Activated T-helper 1 cell treated with anti-CD3 and anti-CD28 coated beads, Interleukin-2, amount 50 U/mL, for 16 hours (primary cell): ENCODE data around the gene LHFPL6.

ENCODE experiments used
- DNase-seq, 2 donors: peaks; one replicate each; pipeline ENCODE4 v3.0.0-alpha.2; 2020; ENCODE audit warnings: low read depth in 1 of 2, low spot score in 1 of 2

LHFPL6 gene

DNA sequence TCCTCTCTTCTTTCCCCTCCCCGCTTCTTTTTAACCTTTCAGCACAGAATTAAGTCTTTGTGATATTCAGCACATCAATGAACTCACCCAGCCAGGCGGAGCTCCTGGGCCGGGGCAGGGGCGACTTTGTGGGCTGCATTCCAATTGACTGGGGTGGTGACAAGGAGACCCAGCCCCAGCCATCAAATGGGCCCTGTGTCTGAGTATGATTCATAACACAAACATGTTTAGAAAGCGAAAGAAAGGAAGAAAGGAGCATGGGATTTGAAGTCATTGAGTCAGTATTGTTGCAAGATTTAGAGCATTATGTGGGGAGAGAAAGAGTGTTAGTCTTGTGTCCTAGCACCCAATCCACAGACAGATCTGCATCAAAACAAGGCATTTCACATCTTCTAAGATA, 185.3 kb downstream of the LHFPL6 start:
- no peak for DNase-seq

DNA sequence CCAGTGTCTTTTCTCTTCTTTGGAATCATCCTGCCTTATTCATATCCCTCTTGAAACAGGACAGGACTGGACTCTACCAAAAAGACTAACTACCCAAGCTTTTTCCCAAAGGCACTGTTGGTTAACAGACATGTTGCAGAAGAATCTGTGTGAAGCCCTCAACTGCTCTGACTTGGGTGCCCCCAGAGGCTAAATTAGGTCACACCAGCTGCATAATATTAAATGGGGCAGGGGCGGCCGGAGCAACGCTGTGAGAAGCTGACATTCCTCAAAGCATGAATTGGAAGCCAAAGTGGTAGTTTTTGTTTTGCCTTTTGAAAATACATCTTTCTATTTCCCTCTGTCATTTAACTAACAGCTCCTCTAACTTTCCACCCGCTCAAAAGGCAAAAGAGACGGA, 185.9 kb downstream of the LHFPL6 start:
- DNase-seq = no peak

DNA sequence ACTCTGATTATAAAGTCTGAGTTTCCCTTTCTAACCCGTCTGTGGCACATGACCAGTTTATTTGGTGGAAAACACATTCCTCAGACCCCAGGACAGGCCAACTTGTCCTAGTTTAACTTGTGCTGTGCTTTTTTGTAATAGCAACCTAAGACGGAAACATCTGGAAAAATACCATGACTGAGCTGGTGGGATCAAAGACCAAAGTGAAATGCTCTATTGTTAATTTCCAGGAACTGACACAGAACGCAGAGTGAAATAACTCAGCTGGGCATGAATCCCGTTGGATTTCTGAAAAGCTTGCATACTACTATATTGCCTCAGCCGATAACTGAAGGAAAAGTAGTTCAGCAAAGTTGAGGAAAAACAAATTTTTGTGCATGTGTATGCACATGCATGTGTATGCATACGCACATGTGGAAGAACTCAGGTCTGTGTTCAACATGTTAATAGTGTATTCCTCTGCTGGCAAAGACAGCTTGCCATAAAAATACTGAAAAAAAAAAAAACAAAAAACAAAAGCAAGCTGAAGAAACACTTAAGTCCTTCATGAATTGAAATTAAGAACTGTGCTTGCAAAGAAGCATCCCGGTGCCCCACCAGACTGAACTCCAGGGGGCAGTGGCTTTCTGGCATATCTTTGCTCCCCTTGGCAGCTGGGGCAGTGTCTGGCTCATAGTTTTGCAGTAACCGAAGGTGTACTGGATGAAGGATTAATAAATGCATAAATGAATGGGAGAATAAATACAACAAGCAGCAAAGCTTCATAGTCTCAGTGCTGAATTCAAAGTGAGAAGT, 187.8 kb downstream of the LHFPL6 start:
- DNase-seq = no peak

DNA sequence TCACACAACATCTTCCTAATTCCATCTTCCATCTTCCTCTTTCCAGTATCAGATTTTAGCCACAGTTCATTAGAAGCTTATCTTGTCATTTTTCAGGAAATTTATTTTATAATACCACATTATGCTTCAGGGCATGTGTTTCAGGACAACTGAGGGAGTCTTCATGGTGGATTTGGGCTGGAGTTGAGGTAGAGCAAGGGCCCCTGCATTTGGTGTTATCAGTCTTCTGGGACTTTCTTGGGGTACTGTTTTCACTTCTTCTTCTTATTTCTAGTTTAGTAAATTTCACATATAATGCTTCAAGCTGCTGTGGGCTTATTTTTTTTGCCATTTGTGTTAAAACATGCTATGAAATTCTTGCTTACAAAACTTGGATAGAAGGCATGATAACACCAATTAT, 188.7 kb downstream of the LHFPL6 start:
- DNase-seq = no peak

DNA sequence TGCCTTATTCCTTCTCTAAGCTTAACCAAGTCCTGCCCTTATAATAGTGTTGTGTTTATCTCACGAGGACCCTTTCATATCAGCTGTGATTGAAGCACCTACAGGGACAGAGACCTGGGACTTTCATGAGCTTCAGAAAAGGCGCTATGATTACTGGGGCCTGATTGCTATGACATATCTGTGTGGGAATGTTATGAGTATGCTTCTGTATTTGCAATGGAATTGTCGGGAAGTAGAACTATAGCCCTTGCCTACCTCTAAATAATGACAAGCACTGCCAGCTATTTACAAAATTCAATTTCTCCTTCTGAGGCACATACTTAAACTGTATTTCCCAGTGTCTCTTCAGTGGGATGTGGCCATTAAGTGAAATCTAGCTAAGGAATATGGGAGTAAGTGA, 191.5 kb downstream of the LHFPL6 start:
- no peak for DNase-seq

DNA sequence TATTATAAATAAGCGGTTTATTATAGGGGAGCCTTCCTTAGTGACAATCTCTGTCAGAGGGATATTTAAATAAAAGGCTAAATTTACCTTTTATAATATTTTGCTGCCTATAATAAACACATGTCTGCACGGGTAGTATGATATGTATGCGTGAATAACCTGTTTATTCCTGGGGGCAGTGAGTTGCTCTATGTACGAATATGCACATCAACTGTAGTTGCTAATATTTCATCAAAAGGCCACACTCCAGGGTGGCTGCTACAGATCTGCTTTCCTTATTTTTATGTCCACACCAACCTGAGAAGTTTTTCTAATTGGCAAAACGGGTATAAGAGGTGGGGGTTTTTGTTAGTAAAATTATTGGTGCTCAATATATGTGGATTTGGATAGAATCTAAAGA, 192.0 kb downstream of the LHFPL6 start:
- no peak for DNase-seq

DNA sequence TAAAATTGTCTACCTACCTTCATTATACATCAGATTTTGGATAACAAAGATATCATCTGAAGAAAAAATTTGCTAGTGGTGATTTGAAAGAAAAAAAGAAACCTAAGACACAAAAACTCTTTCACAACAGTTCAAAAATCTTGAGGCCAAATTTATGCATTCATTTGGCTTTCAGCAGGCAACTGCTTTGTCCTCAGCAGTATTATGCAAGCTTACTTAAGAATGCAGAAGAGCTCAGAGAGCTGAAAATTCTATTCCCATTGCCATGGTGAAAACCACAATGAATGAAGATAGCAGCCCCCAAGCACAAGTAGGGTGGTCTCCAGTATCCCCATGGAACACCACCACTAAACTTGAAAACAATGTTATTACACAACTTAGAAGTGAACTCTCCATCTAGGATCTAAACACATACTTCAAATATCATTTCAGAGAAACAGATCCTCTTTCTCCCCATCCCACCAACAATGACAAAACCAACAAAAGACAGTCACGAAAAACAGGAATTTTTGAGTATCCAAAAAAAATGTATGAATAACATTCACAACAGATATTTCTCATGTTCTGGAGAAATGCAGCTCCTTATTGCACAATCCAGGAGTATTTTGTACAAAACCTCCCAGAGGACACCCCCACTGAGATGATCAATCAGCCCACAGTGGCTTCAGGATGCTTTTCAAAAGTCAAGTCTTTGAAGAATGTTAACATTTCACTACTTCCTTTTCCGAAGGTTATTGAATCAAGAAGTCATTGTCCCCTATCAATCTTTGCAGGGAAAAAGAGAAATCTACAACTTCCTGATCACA, 192.7 kb downstream of the LHFPL6 start:
- DNase-seq = no peak

DNA sequence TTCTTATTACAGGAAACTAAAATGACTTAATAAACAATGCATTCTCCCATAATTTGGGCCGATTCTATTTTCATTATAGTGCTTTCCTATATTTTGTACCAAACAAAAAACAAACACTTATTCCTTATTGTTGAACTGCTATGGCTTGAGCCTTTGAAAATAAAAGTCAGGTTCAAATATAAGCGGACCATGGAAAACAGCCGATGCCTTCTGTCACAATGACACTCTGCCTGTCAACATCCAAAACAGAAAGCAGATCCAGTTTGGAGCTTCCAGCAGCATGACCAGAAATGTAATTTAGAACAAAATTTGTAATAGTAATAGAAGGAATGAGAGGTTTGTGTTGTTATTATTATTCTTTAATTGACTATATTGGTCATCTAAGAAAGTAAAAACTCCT, 194.5 kb downstream of the LHFPL6 start:
- no peak for DNase-seq

DNA sequence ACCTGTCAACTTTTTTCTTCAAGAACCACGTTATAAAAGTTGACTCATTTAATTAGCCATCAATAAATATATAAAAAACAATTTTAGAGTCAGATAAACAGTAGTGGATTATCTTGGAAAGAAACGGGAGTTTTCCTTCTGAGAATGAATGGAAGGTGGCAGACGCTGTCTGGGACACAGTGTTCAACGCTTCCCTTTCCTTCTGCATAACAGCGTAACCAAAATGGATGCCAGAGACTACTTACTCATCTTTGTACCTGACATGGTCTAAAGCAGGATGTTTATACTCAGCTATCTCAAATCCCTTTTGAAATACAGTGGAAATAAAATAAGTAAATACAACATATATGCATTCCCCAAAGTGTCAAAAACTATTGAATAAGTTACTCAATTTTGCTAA, 195.2 kb downstream of the LHFPL6 start:
- DNase-seq = no peak

DNA sequence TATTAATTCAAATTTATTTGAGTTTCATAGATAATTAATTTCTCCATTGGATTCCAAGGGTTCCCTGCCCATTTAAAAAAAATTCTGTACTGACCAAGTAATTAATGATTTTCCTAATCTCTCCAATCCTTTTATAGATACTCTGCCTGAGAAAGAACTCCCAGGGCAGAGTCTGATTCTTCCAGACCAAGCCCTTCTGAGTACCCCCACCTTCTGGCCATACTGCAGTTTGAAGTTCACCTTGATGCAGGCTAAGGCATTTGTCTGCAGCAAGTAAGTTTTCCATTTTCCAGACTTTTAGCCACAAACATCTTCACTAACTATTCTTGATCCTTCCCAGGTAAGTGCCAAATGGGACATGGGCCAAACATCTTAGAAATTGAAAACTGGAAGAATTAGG, 195.9 kb downstream of the LHFPL6 start:
- no peak for DNase-seq

DNA sequence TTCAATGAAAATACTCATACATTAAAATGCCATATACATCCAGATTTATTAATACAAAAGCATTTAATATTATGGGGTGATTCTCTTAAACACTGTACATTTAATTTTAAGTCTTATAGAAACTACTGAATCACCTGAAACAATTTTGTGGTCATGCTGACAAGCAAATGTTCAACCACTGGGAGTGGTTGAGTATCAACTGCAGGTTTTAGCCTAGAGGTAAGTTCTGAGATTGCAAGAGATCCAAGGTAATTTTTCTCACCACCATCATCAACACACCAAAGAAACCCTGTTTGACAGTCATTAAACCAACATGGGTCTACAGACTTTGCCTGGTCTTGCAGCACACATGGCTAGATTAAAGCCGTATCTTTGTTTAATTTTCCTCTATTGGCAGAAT, 196.3 kb downstream of the LHFPL6 start:
- DNase-seq = no peak

DNA sequence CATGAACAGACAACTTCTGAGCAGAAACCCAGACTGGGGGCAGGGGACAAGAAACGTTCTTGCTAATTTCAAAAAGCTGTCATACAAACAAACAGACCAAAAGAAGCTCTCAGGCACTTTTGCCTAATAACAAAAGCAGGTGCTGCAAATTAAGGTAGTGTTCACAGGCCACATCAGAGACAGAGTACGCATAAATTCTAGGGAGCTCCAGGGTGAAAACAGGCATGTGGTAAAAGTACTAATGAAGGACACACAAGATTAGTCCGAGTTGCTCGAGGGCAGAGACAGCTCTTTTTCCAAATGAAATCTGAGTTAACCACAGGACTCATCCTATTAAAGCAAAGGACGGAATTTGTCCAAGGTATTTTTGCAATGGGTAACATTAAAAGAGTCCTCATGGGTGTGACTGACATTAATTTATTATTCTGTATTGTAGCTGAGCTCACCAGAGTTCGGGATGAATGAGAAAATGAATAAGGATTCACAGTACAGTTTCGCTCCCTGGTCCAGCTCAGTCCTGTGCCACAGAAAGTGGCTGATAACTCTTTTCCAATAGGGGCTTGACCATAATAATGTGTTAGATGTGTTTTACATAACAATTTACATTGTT, 197.3 kb downstream of the LHFPL6 start:
- no peak for DNase-seq

DNA sequence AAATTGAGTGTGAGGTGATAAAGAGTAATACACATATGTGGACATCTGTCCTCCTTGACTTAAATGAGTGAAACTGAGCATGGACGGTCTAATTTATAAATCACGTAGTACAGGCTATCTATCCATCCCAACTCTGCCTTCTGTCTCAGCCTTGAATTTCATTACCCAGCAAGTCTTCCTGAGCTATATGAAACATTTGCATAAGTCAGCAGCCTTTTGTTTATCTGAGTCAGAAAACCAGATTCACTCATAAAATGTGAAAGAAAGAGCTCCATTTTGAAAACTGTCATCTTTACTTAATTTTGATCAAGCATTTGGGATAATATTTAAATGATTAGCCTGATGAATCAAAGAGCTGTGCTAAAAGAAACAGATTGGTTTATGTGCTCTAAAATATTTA, 197.9 kb downstream of the LHFPL6 start:
- DNase-seq = no peak

DNA sequence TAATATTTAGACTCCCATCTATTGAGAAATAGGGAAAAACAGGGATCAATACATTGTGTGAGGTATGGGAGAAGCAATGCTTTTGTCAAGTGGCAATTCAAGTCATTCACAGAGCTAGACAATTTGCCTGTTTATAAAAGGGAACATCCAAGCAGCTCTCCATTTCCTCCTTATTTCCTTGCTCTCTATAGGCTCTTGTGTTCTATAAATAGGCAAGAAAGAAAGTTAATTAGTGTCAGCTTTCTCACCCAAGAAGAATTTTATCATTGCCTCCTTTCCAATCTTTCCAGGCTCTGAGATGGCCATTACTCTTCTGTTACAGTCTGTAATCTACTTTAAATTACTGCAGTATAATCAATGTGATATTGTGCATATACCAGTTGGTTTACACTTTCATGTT, 199.9 kb downstream of the LHFPL6 start:
- no peak for DNase-seq

DNA sequence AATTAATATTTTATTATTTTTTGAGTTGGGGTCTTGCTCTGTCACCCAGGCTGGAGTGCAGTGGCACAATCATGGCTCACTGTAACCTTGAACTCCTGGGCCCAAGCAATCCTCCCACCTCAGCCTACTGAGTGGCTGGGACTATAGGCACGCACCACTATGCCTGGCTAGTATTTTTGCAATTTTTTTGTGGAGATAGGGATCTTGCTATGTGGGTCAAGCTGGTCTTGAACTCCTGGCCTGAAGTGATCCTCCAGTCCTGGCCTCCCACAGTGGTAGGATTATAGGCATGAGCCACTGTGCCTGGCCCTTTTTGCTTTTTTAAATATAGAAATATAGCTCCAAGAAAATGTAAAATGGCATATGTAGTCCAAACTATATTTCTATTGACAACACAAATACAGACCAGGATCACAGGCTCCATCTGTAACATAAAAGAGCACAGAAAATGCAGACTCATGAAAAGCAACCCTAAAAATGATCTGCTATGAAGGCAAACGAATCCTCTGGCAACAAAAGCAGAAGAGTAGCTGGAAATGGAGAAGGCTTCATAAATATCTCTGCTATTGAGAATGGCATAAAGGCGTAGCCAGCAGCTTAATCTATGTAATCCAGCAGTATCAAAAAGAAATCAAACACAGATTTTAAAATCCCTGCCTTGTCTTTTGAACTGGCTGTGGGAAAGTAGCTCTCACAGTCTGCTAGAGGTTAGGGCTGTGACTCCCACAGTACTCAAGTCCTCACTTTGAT, 200.6 kb downstream of the LHFPL6 start:
- DNase-seq = no peak

DNA sequence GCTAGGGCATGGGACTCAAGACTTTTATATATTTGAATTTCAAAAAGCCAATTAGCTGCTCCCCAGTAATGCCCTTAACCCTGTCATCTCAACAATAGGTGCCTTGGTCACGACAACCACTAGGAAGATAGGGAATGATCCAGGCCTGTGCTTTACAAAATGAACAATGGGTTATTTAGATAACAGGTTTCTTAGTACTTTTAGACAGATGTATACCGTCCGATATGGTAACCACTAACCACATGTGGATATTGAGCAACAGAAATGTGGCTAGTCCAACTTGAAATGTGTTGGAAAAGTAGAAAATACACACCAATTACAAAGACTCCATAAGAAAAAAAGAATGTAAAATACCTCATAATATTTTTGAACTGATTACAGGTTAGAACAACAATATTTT, 201.2 kb downstream of the LHFPL6 start:
- DNase-seq = no peak

DNA sequence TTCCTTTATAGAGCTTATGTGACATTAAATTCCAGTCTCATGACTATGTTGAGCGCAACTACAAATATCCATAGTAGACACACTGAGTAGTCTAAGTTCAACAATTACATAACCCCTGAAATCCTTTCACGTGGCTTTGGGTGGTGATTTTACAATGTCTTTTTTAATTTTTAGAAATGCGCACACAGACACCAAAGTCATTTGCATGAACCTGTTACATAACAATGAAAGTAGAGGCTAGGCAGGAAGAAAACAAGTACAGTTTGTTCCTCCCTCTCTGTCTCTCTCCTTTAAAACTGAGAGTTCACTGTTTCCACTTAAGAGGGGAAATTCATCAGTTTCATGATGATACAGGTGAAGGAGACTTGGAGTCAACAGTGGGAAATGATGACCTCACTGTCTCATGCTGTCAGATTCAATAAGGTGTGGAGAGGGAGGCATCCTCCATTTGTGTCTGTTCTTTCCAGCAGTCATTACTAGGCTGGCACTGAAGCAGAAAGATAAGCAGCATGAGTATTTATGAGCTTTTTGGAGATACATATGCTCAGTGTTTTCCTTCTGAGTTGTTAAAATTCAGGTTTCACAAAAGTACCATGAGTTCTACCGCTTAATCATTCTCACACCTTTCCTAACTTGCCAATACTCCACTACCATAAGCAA, 201.8 kb downstream of the LHFPL6 start:
- no peak for DNase-seq

DNA sequence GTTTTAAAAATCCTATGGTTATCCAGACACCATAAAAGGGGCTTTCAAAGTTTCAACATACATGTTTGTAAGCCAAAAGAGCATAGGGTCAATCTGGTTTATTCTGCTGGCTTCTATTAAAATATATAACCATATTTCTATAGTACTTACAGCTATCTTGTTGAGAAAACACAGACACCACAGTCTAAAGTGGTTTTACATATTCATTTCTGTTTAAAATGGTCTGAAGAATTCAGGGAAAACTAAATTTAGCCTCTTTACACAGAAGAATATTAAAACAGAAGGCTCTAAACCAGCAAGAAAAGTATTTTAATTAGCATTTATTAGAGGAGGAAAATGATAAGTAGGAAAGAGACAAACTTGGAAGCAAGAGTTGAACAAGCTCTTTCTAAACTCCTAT, 203.9 kb downstream of the LHFPL6 start:
- no peak for DNase-seq

DNA sequence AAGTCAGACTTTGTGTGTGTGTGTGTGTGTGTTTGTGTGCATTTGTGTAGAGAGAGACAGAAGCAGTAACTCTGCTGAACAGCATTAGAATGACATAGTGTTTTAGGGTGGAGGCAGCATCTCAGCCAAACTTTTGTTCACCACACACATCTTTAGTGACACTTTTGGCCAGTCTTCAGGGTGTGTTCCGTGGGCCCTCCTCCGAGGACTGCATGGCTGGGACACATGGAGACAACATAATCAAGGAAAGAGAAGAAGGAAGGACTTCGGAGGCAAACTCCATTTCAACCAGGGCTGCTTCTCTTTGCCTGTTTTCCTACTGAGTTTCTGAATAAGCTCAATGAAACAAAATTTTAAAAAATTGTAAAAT, 205.1 kb downstream of the LHFPL6 start:
- no peak for DNase-seq

DNA sequence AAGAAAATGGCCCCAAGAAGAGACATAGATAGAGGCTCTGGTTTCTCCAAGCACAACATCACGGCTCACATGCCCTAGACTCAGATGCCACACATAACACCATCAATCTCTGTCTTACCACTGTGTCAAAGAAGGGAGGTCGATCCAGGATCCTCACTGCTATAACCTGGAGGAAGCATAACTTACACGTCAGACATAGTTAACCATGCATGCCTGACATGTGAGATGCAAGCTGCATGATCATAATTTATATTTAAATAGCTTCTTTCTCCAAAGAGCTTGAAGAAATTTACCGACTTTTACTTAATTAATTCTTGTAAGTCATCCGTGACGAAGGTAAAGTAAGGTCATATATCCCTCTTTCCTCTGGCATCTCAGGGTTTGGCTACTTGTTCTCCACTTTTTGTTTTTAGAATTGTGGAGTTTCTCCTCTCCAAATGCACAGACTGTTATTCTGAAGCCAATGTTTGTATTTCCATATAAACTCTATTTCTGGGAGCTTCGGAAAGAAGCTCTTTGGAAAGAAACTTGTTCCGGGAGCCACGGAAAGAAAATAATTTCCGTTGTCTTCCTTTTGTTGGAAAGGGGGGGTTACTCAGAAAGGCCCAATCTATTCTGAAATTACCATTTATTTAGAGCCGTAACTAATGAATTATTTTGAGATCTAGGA, 205.6 kb downstream of the LHFPL6 start:
- no peak for DNase-seq
